ENCODE data around the gene SPATA18. TPM values are rescaled to one million over a fixed set of nuclear protein-coding genes. Genes with fewer than 3 reads are reported as not detected.
A peak's percentile ranks its signal among the peaks of the same experiment; 100 is the strongest.

The SPATA18 gene
- total RNA-seq, 5 donors from 2014 or later (not counting 1 experiment from before 2014, with no cell fraction given): 0.35 to 0.36 TPM; not detected in 3

DNA sequence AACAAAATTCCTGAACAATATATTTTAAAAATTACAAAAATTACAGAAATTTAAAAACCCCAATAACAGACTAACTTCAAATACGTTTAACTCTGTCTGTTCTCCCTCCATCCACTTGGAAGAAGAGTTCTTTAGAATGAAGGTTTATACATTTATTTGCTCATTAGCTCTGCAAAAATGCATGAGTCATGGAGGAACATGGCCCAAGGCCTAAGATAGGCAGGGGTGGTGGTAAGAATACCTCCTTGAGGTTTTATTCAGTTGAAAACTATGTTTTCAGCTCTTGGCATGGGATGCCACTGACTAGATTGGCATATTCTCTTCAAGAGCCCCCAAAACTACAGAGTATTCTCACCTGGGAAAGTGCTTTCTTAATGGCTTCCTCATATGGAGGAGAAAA lies 22.1 kb upstream of the SPATA18 start:
- Mint-ChIP-seq H3K9me3 (no peaks in the 10 kb centered on the region), H3K4me1 (peaks cover 0 to 5% (median 2%) of the 10 kb centered on the region in 3 donors), H3K4me3 (no peak overlapping the region), H3K27me3 (no peaks in the 10 kb centered on the region), H3K27ac (no peak overlapping the region), H3K36me3 (peaks cover 18% of the 10 kb centered on the region)
- no peaks in the 10 kb centered on the region for H3K27me3 ChIP-seq (replicated peaks in 1 of 2; ENCODE audit: control insufficient read depth in 2 of 2, extremely low read depth in 1 of 2, insufficient read depth in 2 of 2, low read length in 1 of 2)
- POLR2A ChIA-PET: no interaction called here
- no peak overlapping the region for H3K27ac ChIP-seq (ENCODE audit: low read length)
- H3K4me3 ChIP-seq (ENCODE audit: control insufficient read depth in 1 of 2, extremely low read depth in 1 of 2, low read length in 1 of 2): no peak overlapping the region
- DNase-seq (no peak), ATAC-seq (replicated peaks in 1 of 4) (no peak)
- CTCF ChIA-PET: interaction anchor here in 1 of 2 donors (1.9 kb wide), 1 partner anchor 198 kb away, joined by 5 read pairs; no protein-coding TSS in a partner anchor
- H3K4me1 ChIP-seq (ENCODE audit: control insufficient read depth in 1 of 2, extremely low read depth in 1 of 2, insufficient read depth in 2 of 2, low read length in 2 of 2): no peaks in the 10 kb centered on the region
- H3K9me3 ChIP-seq: no peaks in the 10 kb centered on the region
- H3K36me3 ChIP-seq (ENCODE audit: control insufficient read depth in 2 of 2, extremely low read depth in 1 of 2, insufficient read depth in 1 of 2, low read length in 1 of 2): peaks cover 0 to 7% of the 10 kb centered on the region in 2 donors
- no CpG with 5 or more reads among the region's 1 CpG for WGBS (ENCODE audit: insufficient coverage)

- Mint-ChIP-seq H3K4me3 (no peak overlapping the region), H3K27ac (no peak overlapping the region), H3K27me3 (no peaks in the 10 kb centered on the region), H3K9me3 (no peaks in the 10 kb centered on the region), H3K36me3 (peaks cover 17% of the 10 kb centered on the region), H3K4me1 (peaks cover 18 to 22% (median 21%) of the 10 kb centered on the region in 3 donors)
- Histone ChIP-seq H3K36me3 (ENCODE audit: control insufficient read depth in 2 of 2, extremely low read depth in 1 of 2, insufficient read depth in 1 of 2, low read length in 1 of 2) (peaks cover 0 to 7% of the 10 kb centered on the region in 2 donors), H3K27ac (ENCODE audit: low read length) (no peak overlapping the region), H3K4me3 (ENCODE audit: control insufficient read depth in 1 of 2, extremely low read depth in 1 of 2, low read length in 1 of 2) (no peak overlapping the region), H3K27me3 (replicated peaks in 1 of 2; ENCODE audit: control insufficient read depth in 2 of 2, extremely low read depth in 1 of 2, insufficient read depth in 2 of 2, low read length in 1 of 2) (peaks cover 0 to 3% of the 10 kb centered on the region in 2 experiments), H3K9me3 (no peaks in the 10 kb centered on the region), H3K4me1 (ENCODE audit: control insufficient read depth in 1 of 2, extremely low read depth in 1 of 2, insufficient read depth in 2 of 2, low read length in 2 of 2) (no peaks in the 10 kb centered on the region)
- ATAC-seq (replicated peaks in 1 of 4) (no peak), DNase-seq (no peak)
- ChIA-PET CTCF (interaction anchor here in 1 of 2 donors (1.1 kb wide), 1 partner anchor 200 kb away, joined by 3 read pairs; no protein-coding TSS in a partner anchor), POLR2A (no interaction called here)
- no CpG with 5 or more reads among the region's 1 CpG for WGBS (ENCODE audit: insufficient coverage)
Observed at GRCh38 chr4:52032005-52032404, 19.1 kb upstream of the SPATA18 start.

- no CpG with 5 or more reads among the region's 2 CpGs for WGBS (ENCODE audit: insufficient coverage)
- Mint-ChIP-seq H3K4me3 (no peak overlapping the region), H3K27me3 (peaks cover 0 to 2% of the 10 kb centered on the region in 2 donors)
Observed at GRCh38 chr4:52035190-52035589, 15.9 kb upstream of the SPATA18 start.

DNA sequence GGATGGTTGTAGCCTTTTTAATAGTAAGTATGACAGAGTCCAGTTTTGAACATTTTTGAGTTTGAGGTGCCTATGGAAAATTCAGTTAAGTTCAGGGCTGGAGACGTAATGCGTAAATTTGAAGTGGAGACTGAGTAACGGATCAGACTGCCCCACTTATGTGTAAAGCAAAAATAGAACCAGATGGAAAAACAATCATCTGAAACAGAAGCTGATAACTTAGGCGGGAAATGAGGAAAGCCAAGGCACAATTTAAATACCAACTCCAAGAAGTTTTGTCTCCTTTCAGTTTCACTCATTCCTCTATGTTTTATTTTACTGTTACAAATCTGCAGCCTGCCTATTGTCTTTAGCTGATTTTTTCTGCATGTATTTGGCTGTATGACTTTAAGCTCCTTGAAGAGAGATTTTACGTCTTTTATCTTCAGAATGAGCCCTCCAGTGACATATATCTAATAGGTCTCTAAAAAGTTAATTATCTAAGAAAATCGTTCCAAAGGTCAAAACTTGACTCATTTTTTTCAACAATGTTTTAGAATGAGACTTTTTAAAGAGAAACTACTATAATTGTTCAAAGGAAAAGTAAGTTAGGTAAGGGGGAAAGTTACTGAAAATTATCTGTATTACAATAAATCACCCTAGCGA lies 14.1 kb upstream of the SPATA18 start:
- no peak overlapping the region for H3K4me3 ChIP-seq (ENCODE audit: control insufficient read depth in 1 of 2, extremely low read depth in 1 of 2, low read length in 1 of 2)
- peaks cover 0 to 10% of the 10 kb centered on the region in 2 experiments for H3K4me1 ChIP-seq (ENCODE audit: control insufficient read depth in 1 of 2, extremely low read depth in 1 of 2, insufficient read depth in 2 of 2, low read length in 2 of 2)
- ChIA-PET CTCF (interaction anchor here in 1 of 2 donors (0.8 to 1.6 kb wide), 2 partner anchors 9 to 141 kb away, joined by 4 read pairs; no protein-coding TSS in a partner anchor), POLR2A (no interaction called here)
- no peak overlapping the region for H3K27ac ChIP-seq (ENCODE audit: low read length)
- Mint-ChIP-seq H3K9me3 (no peaks in the 10 kb centered on the region), H3K27ac (peak overlapping the region in 1 of 2 donors; percentile 41), H3K36me3 (peaks cover 3% of the 10 kb centered on the region), H3K27me3 (peaks cover 0 to 10% of the 10 kb centered on the region in 2 donors), H3K4me3 (peak overlapping the region; percentile 80 to 87 (median 84)), H3K4me1 (peaks cover 28 to 32% (median 28%) of the 10 kb centered on the region in 3 donors)
- DNase-seq (no peak), ATAC-seq (replicated peaks in 1 of 4) (no peak)
- H3K36me3 ChIP-seq (ENCODE audit: control insufficient read depth in 2 of 2, extremely low read depth in 1 of 2, insufficient read depth in 1 of 2, low read length in 1 of 2): no peaks in the 10 kb centered on the region
- no peaks in the 10 kb centered on the region for H3K9me3 ChIP-seq
- 83% methylated on average over 1 of the region's 7 CpGs for WGBS (ENCODE audit: insufficient coverage)
- peaks cover 4 to 16% of the 10 kb centered on the region in 2 experiments for H3K27me3 ChIP-seq (replicated peaks in 1 of 2; ENCODE audit: control insufficient read depth in 2 of 2, extremely low read depth in 1 of 2, insufficient read depth in 2 of 2, low read length in 1 of 2)

More at GRCh38 chr4:52035190-52035589, 15.9 kb upstream of the SPATA18 start:
- no peaks in the 10 kb centered on the region for H3K36me3 ChIP-seq (ENCODE audit: control insufficient read depth in 2 of 2, extremely low read depth in 1 of 2, insufficient read depth in 1 of 2, low read length in 1 of 2)
- no peak overlapping the region for H3K27ac Mint-ChIP-seq
- POLR2A ChIA-PET: no interaction called here
- H3K4me1 ChIP-seq (ENCODE audit: control insufficient read depth in 1 of 2, extremely low read depth in 1 of 2, insufficient read depth in 2 of 2, low read length in 2 of 2): peaks cover 0 to 10% of the 10 kb centered on the region in 2 experiments
- H3K9me3 Mint-ChIP-seq: no peaks in the 10 kb centered on the region
- no peak overlapping the region for H3K27ac ChIP-seq (ENCODE audit: low read length)
- H3K4me3 ChIP-seq (ENCODE audit: control insufficient read depth in 1 of 2, extremely low read depth in 1 of 2, low read length in 1 of 2): no peak overlapping the region
- peaks cover 31 to 33% (median 32%) of the 10 kb centered on the region in 3 donors for H3K4me1 Mint-ChIP-seq
- no peak for ATAC-seq (replicated peaks in 1 of 4)
- no peaks in the 10 kb centered on the region for H3K9me3 ChIP-seq
- peaks cover 7% of the 10 kb centered on the region for H3K36me3 Mint-ChIP-seq
- CTCF ChIA-PET: no interaction called here
- peaks cover 4 to 8% of the 10 kb centered on the region in 2 experiments for H3K27me3 ChIP-seq (replicated peaks in 1 of 2; ENCODE audit: control insufficient read depth in 2 of 2, extremely low read depth in 1 of 2, insufficient read depth in 2 of 2, low read length in 1 of 2)
- no peak for DNase-seq

DNA sequence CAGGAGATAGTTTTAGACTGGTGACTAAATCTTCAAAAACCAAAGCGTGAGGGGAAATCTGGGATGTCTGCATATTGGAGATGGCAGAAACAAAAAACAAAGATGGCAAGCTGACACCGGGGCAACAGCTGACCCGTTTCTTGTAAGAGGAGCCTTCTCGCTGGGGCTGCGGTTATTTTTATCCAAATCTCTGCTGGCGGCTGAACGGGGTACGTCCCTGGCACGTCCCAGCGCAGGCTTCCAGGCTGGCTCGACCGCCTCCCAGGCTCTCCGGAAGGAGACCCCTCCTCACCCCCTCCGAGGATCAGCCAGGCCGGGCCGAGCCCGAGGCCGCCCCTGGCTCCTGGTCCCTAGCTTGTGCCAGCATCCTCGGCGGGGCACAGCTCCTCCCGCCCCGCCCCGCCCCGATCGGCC lies 13.4 kb upstream of the SPATA18 start:
- Mint-ChIP-seq H3K4me3 (peak overlapping the region; percentile 80 to 87 (median 84)), H3K27me3 (peaks cover 4 to 10% of the 10 kb centered on the region in 2 donors), H3K9me3 (no peaks in the 10 kb centered on the region), H3K4me1 (peaks cover 28 to 32% (median 28%) of the 10 kb centered on the region in 3 donors), H3K36me3 (no peaks in the 10 kb centered on the region), H3K27ac (peak overlapping the region in 1 of 2 donors; percentile 41)
- DNase-seq: peak in 7 of 35 experiments; percentile 1 to 31 (median 7)
- H3K36me3 ChIP-seq (ENCODE audit: control insufficient read depth in 2 of 2, extremely low read depth in 1 of 2, insufficient read depth in 1 of 2, low read length in 1 of 2): no peaks in the 10 kb centered on the region
- peaks cover 0 to 10% of the 10 kb centered on the region in 2 experiments for H3K4me1 ChIP-seq (ENCODE audit: control insufficient read depth in 1 of 2, extremely low read depth in 1 of 2, insufficient read depth in 2 of 2, low read length in 2 of 2)
- POLR2A ChIA-PET: no interaction called here
- CTCF ChIA-PET: interaction anchor here in 1 of 2 donors (0.6 to 1.6 kb wide), 2 partner anchors 10 to 142 kb away, joined by 3 to 4 read pairs; no protein-coding TSS in a partner anchor
- peaks cover 4 to 16% of the 10 kb centered on the region in 2 experiments for H3K27me3 ChIP-seq (replicated peaks in 1 of 2; ENCODE audit: control insufficient read depth in 2 of 2, extremely low read depth in 1 of 2, insufficient read depth in 2 of 2, low read length in 1 of 2)
- H3K9me3 ChIP-seq: no peaks in the 10 kb centered on the region
- 3% methylated on average over 18 of the region's 25 CpGs for WGBS (ENCODE audit: insufficient coverage)
- ATAC-seq (replicated peaks in 1 of 4): peak; percentile 52 to 68 (median 60)
- no peak overlapping the region for H3K27ac ChIP-seq (ENCODE audit: low read length)
- H3K4me3 ChIP-seq (ENCODE audit: control insufficient read depth in 1 of 2, extremely low read depth in 1 of 2, low read length in 1 of 2): peak overlapping the region; percentile 63 to 75

DNA sequence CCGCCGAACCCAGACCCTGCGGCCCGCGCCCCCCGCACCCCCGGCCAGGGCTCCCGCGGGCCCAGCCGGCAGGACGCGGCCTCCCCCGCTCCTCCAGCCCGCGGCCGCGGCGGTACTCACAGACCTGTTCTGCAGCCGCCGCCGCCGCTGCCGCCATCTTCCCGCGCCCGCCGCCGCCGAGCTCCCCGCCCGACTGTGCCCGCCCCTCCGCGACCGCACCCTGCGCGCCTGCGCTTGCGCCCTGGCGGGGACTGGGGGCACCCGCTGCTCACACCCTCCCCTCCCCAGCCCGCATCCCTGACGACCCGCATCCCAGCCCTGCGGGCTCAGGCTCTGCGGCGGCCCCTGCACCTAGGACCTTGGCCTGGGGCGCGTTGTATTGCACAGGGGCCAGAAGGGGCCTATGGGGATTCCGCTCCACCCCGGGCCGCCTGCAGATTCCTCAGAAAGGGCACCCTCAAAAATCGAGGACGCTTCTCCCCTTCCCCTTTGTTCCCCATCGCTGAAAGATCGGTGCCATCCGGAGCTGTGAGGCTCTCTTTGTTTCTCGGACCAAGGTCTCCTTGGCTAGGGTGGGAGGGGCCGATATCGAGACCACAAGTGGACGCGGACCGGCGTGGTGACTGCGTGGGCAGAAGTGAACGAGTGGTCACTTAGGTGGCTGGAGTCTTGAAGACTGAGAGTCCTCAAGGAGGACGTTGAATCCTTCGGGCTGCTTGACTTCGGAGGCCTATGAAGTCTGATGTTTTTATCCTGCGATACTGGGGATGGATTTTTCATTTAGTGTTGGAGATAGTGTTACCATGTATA lies 12.8 kb upstream of the SPATA18 start, which contains the start of gene SGCB:
SGCB (minus strand) TSS at position 197 of the 810 bp plus-strand sequence; CDS start at position 157, 40 bp downstream.
- H3K9me3 ChIP-seq: no peaks in the 10 kb centered on the region
- H3K36me3 ChIP-seq (ENCODE audit: control insufficient read depth in 2 of 2, extremely low read depth in 1 of 2, insufficient read depth in 1 of 2, low read length in 1 of 2): no peaks in the 10 kb centered on the region
- ATAC-seq (replicated peaks in 1 of 4): peak; percentile 92 to 96 (median 96)
- peak within 1 kb of the TSS; percentile 63 to 79 for H3K4me3 ChIP-seq (ENCODE audit: control insufficient read depth in 1 of 2, extremely low read depth in 1 of 2, low read length in 1 of 2)
- H3K36me3 Mint-ChIP-seq: no peaks in the 10 kb centered on the region
- WGBS (ENCODE audit: insufficient coverage): 6% methylated on average over 52 of the region's 70 CpGs
- peaks cover 28 to 32% (median 28%) of the 10 kb centered on the region in 3 donors for H3K4me1 Mint-ChIP-seq
- DNase-seq: peak; percentile 41 to 79 (median 61)
- peak within 1 kb of the TSS; percentile 20 to 78 for H3K27ac Mint-ChIP-seq
- peaks cover 0 to 10% of the 10 kb centered on the region in 2 experiments for H3K4me1 ChIP-seq (ENCODE audit: control insufficient read depth in 1 of 2, extremely low read depth in 1 of 2, insufficient read depth in 2 of 2, low read length in 2 of 2)
- H3K4me3 Mint-ChIP-seq: peak within 1 kb of the TSS; percentile 80 to 87 (median 84)
- peaks cover 8 to 14% of the 10 kb centered on the region in 2 donors for H3K27me3 Mint-ChIP-seq
- ChIA-PET CTCF (interaction anchor here in 1 of 2 donors (0.6 to 1.6 kb wide), 2 partner anchors 10 to 142 kb away, joined by 3 to 4 read pairs; no protein-coding TSS in a partner anchor), POLR2A (interaction anchor here in 1 of 2 donors (0.6 kb wide), 1 partner anchor 969 kb away, joined by 3 read pairs; no protein-coding TSS in a partner anchor)
- no peak within 1 kb of the TSS for H3K27ac ChIP-seq (ENCODE audit: low read length)
- H3K27me3 ChIP-seq (replicated peaks in 1 of 2; ENCODE audit: control insufficient read depth in 2 of 2, extremely low read depth in 1 of 2, insufficient read depth in 2 of 2, low read length in 1 of 2): peaks cover 4 to 16% of the 10 kb centered on the region in 2 experiments
- no peaks in the 10 kb centered on the region for H3K9me3 Mint-ChIP-seq
